D341Med (cell line): Measurements from ENCODE around the gene C22orf15.

Experiments used
- DNase-seq: peaks from one replicate; pipeline ENCODE4 v3.0.0; 2012; ENCODE audit warnings: low spot score

The C22orf15 gene

GRCh38 chr22:23787600-23787896 is 24.8 kb downstream of the C22orf15 start:
- no peak for DNase-seq

GRCh38 chr22:23787910-23788309 is 25.1 kb downstream of the C22orf15 start:
- no peak for DNase-seq

GRCh38 chr22:23789121-23789520 is 26.3 kb downstream of the C22orf15 start:
- no peak for DNase-seq

- no peak for DNase-seq
Observed at GRCh38 chr22:23789638-23790037, 26.8 kb downstream of the C22orf15 start.

GRCh38 chr22:23790819-23791737 is 28.3 kb downstream of the C22orf15 start:
- DNase-seq: no peak

GRCh38 chr22:23791738-23792645 is 29.2 kb downstream of the C22orf15 start:
- DNase-seq: no peak

- no peak for DNase-seq
Observed at GRCh38 chr22:23793326-23793725, 30.5 kb downstream of the C22orf15 start.

- no peak for DNase-seq
Observed at GRCh38 chr22:23796461-23796860, 33.7 kb downstream of the C22orf15 start.

GRCh38 chr22:23800297-23801237 is 37.8 kb downstream of the C22orf15 start:
- DNase-seq: no peak

- DNase-seq: no peak
Observed at GRCh38 chr22:23801238-23801821, 38.5 kb downstream of the C22orf15 start.

GRCh38 chr22:23801886-23802377 is 39.1 kb downstream of the C22orf15 start:
- DNase-seq: no peak

- no peak for DNase-seq
Observed at GRCh38 chr22:23803001-23803819, 40.4 kb downstream of the C22orf15 start.

GRCh38 chr22:23804781-23805291 is 42.0 kb downstream of the C22orf15 start:
- DNase-seq: no peak

- DNase-seq: no peak
Observed at GRCh38 chr22:23806837-23807236, 44.0 kb downstream of the C22orf15 start.

GRCh38 chr22:23812378-23812777 is 49.6 kb downstream of the C22orf15 start:
- no peak for DNase-seq
